Neuronal stem cell (in vitro differentiated cells): Measurements from ENCODE around the gene SORCS2.

ENCODE experiments used
- DNase-seq: peaks from one replicate; pipeline ENCODE4 v3.0.0-alpha.2; 2013; ENCODE audit warnings: low spot score
- H2AFZ ChIP-seq: one replicate; pipeline ENCODE4 v1.6.1; 2013; ENCODE audit warnings: mild to moderate bottlenecking, low read length, inconsistent platforms
- H2AK5ac ChIP-seq: 2 replicates; pipeline ENCODE4 v1.6.1; 2013; ENCODE audit warnings: low read depth, mild to moderate bottlenecking, inconsistent platforms, low read length, moderate library complexity, mixed read lengths
- H2BK120ac ChIP-seq: 2 replicates; pipeline ENCODE4 v1.6.1; 2013; ENCODE audit warnings: low read depth, mild to moderate bottlenecking, inconsistent platforms, low read length, moderate library complexity, mixed read lengths
- H2BK12ac ChIP-seq: one replicate; pipeline ENCODE4 v1.6.1; 2013; ENCODE audit warnings: low read length, inconsistent platforms
- H2BK15ac ChIP-seq: 2 replicates; pipeline ENCODE4 v1.6.1; 2013; ENCODE audit warnings: mild to moderate bottlenecking, low read length, inconsistent platforms, mixed read lengths
- H2BK5ac ChIP-seq: one replicate; pipeline ENCODE4 v1.6.1; 2013; ENCODE audit warnings: inconsistent platforms, mild to moderate bottlenecking, low read length, moderate library complexity
- H3K14ac ChIP-seq: one replicate; pipeline ENCODE4 v1.6.1; 2013; ENCODE audit warnings: low read length, inconsistent platforms
- H3K18ac ChIP-seq: 2 replicates; pipeline ENCODE4 v1.6.1; 2013; ENCODE audit warnings: low read length, inconsistent platforms
- H3K23ac ChIP-seq: 2 replicates; pipeline ENCODE4 v1.6.1; 2013; ENCODE audit warnings: low read depth, mild to moderate bottlenecking, mixed read lengths, low read length, inconsistent platforms; ENCODE audit not compliant: poor library complexity
- H3K27ac ChIP-seq: replicated peaks from 3 replicates; pipeline ENCODE4 v1.5.1; 2013; ENCODE audit warnings: low read length, inconsistent platforms
- H3K27me3 ChIP-seq, 3 experiments: 2 replicates each; pipeline ENCODE4 v1.6.1; 2013; ENCODE audit warnings: low read length in 3 of 3, mild to moderate bottlenecking in 2 of 3, inconsistent platforms in 1 of 3, low read depth in 1 of 3, mixed read lengths in 1 of 3, moderate library complexity in 1 of 3; ENCODE audit not compliant: control insufficient read depth in 3 of 3, insufficient read depth in 3 of 3
- H3K36me3 ChIP-seq, 2 donors: replicated peaks in 1 of 2; 2 replicates each; pipeline ENCODE4 v1.6.1; 2013; ENCODE audit warnings: low read length in 2 of 2; ENCODE audit not compliant: control insufficient read depth in 2 of 2, insufficient read depth in 2 of 2
- H3K4ac ChIP-seq: 2 replicates; pipeline ENCODE4 v1.6.1; 2013; ENCODE audit warnings: inconsistent platforms, mild to moderate bottlenecking, low read length, moderate library complexity
- H3K4me1 ChIP-seq, 2 donors: 1 replicate in 1 of 2; 2 replicates in 1 of 2; pipeline ENCODE4 v1.6.1; 2013; ENCODE audit warnings: low read length in 2 of 2, low read depth in 1 of 2; ENCODE audit not compliant: control insufficient read depth in 2 of 2, insufficient read depth in 1 of 2
- H3K4me2 ChIP-seq: one replicate; pipeline ENCODE4 v1.6.1; 2013; ENCODE audit warnings: mild to moderate bottlenecking, low read length, inconsistent platforms; ENCODE audit not compliant: insufficient read depth, poor library complexity, severe bottlenecking
- H3K4me3 ChIP-seq, 2 donors: 2 replicates each; pipeline ENCODE4 v1.5.1; 2013; ENCODE audit warnings: low read length in 2 of 2, mild to moderate bottlenecking in 2 of 2, inconsistent platforms in 1 of 2, moderate library complexity in 1 of 2
- H3K79me1 ChIP-seq: one replicate; pipeline ENCODE4 v1.6.1; 2013; ENCODE audit warnings: low read depth, mild to moderate bottlenecking, inconsistent platforms, low read length, moderate library complexity
- H3K9ac ChIP-seq: one replicate; pipeline ENCODE4 v1.6.1; 2013; ENCODE audit warnings: mild to moderate bottlenecking, low read depth, low read length, inconsistent platforms; ENCODE audit not compliant: poor library complexity
- H3K9me3 ChIP-seq, 2 donors: replicated peaks in 1 of 2; 2 replicates each; pipeline versions ENCODE3 to v1.6.1; 2013; ENCODE audit warnings: low read length in 2 of 2, mild to moderate bottlenecking in 2 of 2, inconsistent platforms in 1 of 2, low read depth in 1 of 2, mixed read lengths in 1 of 2, moderate library complexity in 1 of 2; ENCODE audit not compliant: control insufficient read depth in 2 of 2, insufficient read depth in 1 of 2
- H4K8ac ChIP-seq: one replicate; pipeline ENCODE4 v1.6.1; 2013; ENCODE audit warnings: low read depth, mild to moderate bottlenecking, inconsistent platforms, low read length, moderate library complexity
- H4K91ac ChIP-seq: one replicate; pipeline ENCODE4 v1.6.1; 2013; ENCODE audit warnings: low read length, low read depth, mild to moderate bottlenecking, inconsistent platforms; ENCODE audit not compliant: poor library complexity
- WGBS, 2 donors: extraction: QIAGEN DNeasy Blood & Tissue Kit; methylation state at CpG; one replicate each; pipeline ENCODE4 v1.1.7; 2013; ENCODE audit warnings: missing lambda C conversion rate in 2 of 2, mixed read lengths in 1 of 2; ENCODE audit not compliant: insufficient read length in 2 of 2, insufficient replicate concordance in 1 of 2; ENCODE audit errors: extremely low coverage in 2 of 2; 5-methylcytosine and 5-hydroxymethylcytosine counted together

The SORCS2 gene

DNA sequence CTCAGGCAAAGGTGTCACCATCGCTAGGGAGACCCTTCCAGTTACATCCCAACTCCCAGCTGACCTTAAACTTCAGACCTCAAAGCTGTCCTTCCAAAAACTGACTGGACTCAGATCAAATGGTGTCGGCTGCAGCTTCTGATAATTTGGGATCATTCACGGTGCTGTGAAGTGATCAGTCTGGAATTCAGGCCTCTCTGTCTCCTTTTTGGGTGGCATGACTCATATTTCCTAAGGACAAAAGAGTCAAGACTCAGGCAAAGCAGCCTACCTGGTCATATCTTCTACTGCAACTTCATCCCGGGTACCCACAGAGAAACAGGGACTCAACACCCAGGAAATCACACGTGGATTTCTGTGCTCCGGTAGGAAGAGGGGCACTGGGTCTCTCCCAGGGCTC lies 87.6 kb downstream of the SORCS2 start:
- H3K27me3 ChIP-seq, result peaks cover 0 to 7% (median 0%) of the 10 kb centered on the region in 3 experiments
- H3K18ac ChIP-seq, result no peak overlapping the region
- no peak overlapping the region for H3K23ac ChIP-seq
- no peak overlapping the region for H3K4ac ChIP-seq
- no peak overlapping the region for H2AK5ac ChIP-seq
- no peaks in the 10 kb centered on the region for H3K9me3 ChIP-seq
- H2BK5ac ChIP-seq, result no peak overlapping the region
- no peak overlapping the region for H3K4me2 ChIP-seq
- no peak overlapping the region for H2BK12ac ChIP-seq
- H2AFZ ChIP-seq, result no peak overlapping the region
- no peak overlapping the region for H3K9ac ChIP-seq
- H2BK15ac ChIP-seq, result no peak overlapping the region
- H3K4me3 ChIP-seq, result no peak overlapping the region
- H4K8ac ChIP-seq, result no peak overlapping the region
- H4K91ac ChIP-seq, result no peak overlapping the region
- H3K14ac ChIP-seq, result no peak overlapping the region
- no CpG with 5 or more reads among the region's 6 CpGs for whole genome bisulfite sequencing, 2 donors
- H3K36me3 ChIP-seq, result no peaks in the 10 kb centered on the region
- H3K79me1 ChIP-seq, result no peaks in the 10 kb centered on the region
- no peak for DNase-seq
- no peak overlapping the region for H2BK120ac ChIP-seq
- H3K27ac ChIP-seq, result no peak overlapping the region
- H3K4me1 ChIP-seq, result peaks cover 0 to 19% of the 10 kb centered on the region in 2 donors

DNA sequence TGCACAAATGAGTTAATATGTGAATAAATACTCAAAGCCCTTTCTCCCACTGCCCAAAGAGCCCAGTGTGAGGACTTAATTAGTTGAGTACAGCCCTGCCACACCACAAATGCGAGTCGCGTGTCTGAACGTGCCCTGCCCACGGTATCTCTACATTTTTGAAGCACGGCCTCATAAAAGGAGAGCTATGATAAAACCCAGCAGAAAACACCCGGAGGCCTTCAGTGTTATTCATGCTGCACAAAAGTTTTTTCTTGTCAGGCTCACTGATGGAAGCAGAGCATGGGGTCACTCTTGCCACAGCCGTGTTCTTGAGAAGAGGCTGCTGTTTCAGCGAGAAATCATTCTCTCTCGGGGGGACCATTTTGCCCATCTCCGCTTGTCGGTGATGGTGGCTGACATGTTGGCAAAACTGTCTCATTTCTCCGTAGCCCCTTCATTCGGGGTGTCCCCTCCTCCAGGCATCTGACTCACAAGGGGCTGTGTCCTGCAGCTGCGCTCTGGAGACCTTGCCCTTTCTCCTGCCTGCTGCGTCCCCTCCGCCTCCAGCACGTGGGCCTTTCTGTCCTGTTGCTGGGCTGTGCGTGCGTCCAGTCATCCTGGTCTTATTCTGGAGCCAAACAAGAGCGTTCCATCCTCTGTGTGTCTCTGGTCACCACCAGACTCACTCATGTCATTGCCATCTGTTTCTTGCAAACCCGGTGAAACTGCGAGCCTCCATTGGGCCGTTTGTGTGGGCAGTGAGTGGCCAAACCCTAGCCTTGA lies 88.8 kb downstream of the SORCS2 start:
- H3K9ac ChIP-seq, result no peak overlapping the region
- H3K4ac ChIP-seq, result no peak overlapping the region
- H3K79me1 ChIP-seq, result no peaks in the 10 kb centered on the region
- H4K8ac ChIP-seq, result no peak overlapping the region
- H3K14ac ChIP-seq, result no peak overlapping the region
- H4K91ac ChIP-seq, result no peak overlapping the region
- no peak overlapping the region for H3K4me3 ChIP-seq
- WGBS, 2 donors, result no CpG with 5 or more reads among the region's 24 CpGs
- H2AFZ ChIP-seq, result no peak overlapping the region
- H3K27me3 ChIP-seq, result peaks cover 0 to 10% (median 0%) of the 10 kb centered on the region in 3 experiments
- peaks cover 0 to 19% of the 10 kb centered on the region in 2 donors for H3K4me1 ChIP-seq
- peak overlapping the region; percentile 22 for H2BK15ac ChIP-seq
- H3K18ac ChIP-seq, result peak overlapping the region; percentile 77
- no peak for DNase-seq
- no peaks in the 10 kb centered on the region for H3K36me3 ChIP-seq
- H2BK12ac ChIP-seq, result peak overlapping the region; percentile 25
- H3K27ac ChIP-seq, result no peak overlapping the region
- H3K9me3 ChIP-seq, result no peaks in the 10 kb centered on the region
- no peak overlapping the region for H3K4me2 ChIP-seq
- no peak overlapping the region for H2BK5ac ChIP-seq
- no peak overlapping the region for H2BK120ac ChIP-seq
- no peak overlapping the region for H2AK5ac ChIP-seq
- H3K23ac ChIP-seq, result no peak overlapping the region

DNA sequence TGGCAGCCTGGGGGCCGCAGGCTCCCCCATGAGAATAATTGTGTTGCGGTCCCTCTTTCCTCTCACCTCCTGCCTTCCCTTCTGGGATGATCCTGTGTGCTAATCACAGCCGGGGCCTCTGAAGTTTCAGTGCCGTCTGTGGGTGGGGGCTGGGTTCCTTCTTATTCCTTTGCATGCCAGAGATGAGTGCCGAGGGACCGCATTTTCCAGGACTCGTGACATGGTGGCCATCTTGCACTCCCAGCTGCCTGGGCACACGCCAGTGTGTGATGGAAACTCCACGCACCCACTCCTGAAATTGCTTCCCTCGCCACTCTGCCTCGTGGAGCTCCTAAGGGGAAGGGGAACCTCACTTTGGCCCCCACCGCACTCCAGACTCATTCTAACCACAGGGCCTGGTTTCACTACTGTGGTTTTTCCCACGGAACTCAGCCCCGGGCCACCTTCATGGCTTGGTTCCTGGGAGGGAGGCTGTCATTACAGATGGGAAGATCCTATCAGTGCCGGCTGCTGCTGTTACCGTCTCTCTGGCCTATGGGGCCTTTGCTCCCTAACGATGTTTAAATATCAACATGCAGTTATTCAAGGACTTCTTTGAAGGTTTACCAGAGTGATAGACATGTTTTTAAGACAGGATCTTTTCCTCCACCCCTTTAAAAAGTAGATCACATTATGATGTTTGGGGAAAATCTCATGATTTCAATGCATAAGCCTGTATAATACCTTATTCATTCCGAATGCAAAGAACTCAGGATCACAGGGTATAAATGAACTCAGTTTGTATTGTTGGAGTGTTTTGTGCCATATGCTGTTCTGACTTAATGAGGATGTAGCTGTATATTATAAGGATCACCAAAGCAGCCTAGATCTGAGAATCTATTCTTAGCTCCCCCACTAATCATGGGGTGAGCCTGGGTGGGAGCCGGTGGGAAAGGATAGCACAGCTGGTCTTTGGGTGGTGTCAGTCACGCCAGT lies 89.6 kb downstream of the SORCS2 start:
- H3K4me1 ChIP-seq, result peaks cover 0 to 17% of the 10 kb centered on the region in 2 donors
- H2BK15ac ChIP-seq, result peak overlapping the region; percentile 22
- no peaks in the 10 kb centered on the region for H3K79me1 ChIP-seq
- no peak overlapping the region for H3K23ac ChIP-seq
- no peak overlapping the region for H4K91ac ChIP-seq
- no peak overlapping the region for H3K9ac ChIP-seq
- H2AK5ac ChIP-seq, result no peak overlapping the region
- H2BK12ac ChIP-seq, result peak overlapping the region; percentile 25
- H3K4ac ChIP-seq, result no peak overlapping the region
- peak overlapping the region; percentile 32 for H3K14ac ChIP-seq
- DNase-seq, result no peak
- H3K4me2 ChIP-seq, result no peak overlapping the region
- H3K27ac ChIP-seq, result no peak overlapping the region
- H2BK5ac ChIP-seq, result no peak overlapping the region
- no peak overlapping the region for H2AFZ ChIP-seq
- no CpG with 5 or more reads among the region's 20 CpGs for WGBS, 2 donors
- no peaks in the 10 kb centered on the region for H3K9me3 ChIP-seq
- no peak overlapping the region for H2BK120ac ChIP-seq
- H4K8ac ChIP-seq, result no peak overlapping the region
- no peaks in the 10 kb centered on the region for H3K36me3 ChIP-seq
- H3K27me3 ChIP-seq, result peaks cover 0 to 11% (median 0%) of the 10 kb centered on the region in 3 experiments
- H3K4me3 ChIP-seq, result no peak overlapping the region
- peak overlapping the region; percentile 77 for H3K18ac ChIP-seq
